ENCODE measurements around the gene CD68.

Gene CD68

GRCh38 chr17:7583253-7584109 is 4.0 kb downstream of the CD68 start, which contains the start of gene MPDU1:
Gene MPDU1, plus strand, starts transcription at chr17:7583852. Its CDS starts 11 bp downstream, at chr17:7583863.
- ChIA-PET CTCF (interaction anchor here (0.7 to 1.8 kb wide), 7 partner anchors 10 to 288 kb away, joined by 3 to 6 read pairs (median 4); partner anchors contain the start of genes SENP3 and WRAP53), POLR2A (interaction anchor here (0.7 to 2.8 kb wide), 7 partner anchors 9 to 590 kb away, joined by 3 to 32 read pairs (median 6); partner anchors contain the start of genes FXR2, SAT2, TMEM256 and TP53)
- TF ChIP-seq, protein P1, sequence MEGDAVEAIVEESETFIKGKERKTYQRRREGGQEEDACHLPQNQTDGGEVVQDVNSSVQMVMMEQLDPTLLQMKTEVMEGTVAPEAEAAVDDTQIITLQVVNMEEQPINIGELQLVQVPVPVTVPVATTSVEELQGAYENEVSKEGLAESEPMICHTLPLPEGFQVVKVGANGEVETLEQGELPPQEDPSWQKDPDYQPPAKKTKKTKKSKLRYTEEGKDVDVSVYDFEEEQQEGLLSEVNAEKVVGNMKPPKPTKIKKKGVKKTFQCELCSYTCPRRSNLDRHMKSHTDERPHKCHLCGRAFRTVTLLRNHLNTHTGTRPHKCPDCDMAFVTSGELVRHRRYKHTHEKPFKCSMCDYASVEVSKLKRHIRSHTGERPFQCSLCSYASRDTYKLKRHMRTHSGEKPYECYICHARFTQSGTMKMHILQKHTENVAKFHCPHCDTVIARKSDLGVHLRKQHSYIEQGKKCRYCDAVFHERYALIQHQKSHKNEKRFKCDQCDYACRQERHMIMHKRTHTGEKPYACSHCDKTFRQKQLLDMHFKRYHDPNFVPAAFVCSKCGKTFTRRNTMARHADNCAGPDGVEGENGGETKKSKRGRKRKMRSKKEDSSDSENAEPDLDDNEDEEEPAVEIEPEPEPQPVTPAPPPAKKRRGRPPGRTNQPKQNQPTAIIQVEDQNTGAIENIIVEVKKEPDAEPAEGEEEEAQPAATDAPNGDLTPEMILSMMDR (IDR thresholded peaks at IDR 0.05; ENCODE audit: control extremely low read depth, extremely low read depth, low read depth, missing control alignments): no peak
- DNase-seq (ENCODE audit: extremely low spot score): peak; percentile 90

DNA sequence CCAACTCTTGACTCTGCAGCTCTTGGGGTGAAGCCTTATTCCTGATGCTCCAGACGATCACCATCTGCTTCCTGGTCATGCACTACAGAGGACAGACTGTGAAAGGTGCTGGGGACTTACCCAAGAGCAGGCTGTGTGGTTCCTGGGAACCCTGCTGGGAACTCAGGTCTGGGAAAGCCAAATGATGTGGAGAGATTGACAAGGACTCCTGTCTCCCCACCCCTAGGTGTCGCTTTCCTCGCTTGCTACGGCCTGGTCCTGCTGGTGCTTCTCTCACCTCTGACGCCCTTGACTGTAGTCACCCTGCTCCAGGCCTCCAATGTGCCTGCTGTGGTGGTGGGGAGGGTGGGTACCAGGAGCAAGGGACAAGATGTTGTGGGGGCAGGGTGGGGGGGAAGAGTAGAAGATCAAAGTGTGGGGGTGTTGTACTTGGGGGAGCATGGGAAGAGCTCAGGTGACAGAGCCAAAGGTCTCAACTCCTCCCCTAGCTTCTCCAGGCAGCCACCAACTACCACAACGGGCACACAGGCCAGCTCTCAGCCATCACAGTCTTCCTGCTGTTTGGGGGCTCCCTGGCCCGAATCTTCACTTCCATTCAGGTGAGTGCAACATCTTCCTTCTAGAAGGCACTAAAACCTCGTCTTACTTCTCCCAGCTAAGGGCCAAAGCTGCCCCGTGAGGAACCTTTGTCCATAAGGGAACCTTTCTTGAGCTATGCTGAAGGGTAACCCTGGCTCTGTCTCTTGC is 7.4 kb downstream of the CD68 start:
- CTCF ChIA-PET: interaction anchor here (0.7 to 1.5 kb wide), 3 partner anchors 8 to 72 kb away, joined by 3 to 4 read pairs (median 3); no protein-coding TSS in a partner anchor
- no peak for DNase-seq (ENCODE audit: extremely low spot score)
- POLR2A ChIA-PET: interaction anchor here (0.5 kb wide), 1 partner anchor 326 kb away, joined by 6 read pairs; no protein-coding TSS in a partner anchor
- TF ChIP-seq, protein P1 (IDR thresholded peaks at IDR 0.05; ENCODE audit: control extremely low read depth, extremely low read depth, low read depth, missing control alignments): no peak

DNA sequence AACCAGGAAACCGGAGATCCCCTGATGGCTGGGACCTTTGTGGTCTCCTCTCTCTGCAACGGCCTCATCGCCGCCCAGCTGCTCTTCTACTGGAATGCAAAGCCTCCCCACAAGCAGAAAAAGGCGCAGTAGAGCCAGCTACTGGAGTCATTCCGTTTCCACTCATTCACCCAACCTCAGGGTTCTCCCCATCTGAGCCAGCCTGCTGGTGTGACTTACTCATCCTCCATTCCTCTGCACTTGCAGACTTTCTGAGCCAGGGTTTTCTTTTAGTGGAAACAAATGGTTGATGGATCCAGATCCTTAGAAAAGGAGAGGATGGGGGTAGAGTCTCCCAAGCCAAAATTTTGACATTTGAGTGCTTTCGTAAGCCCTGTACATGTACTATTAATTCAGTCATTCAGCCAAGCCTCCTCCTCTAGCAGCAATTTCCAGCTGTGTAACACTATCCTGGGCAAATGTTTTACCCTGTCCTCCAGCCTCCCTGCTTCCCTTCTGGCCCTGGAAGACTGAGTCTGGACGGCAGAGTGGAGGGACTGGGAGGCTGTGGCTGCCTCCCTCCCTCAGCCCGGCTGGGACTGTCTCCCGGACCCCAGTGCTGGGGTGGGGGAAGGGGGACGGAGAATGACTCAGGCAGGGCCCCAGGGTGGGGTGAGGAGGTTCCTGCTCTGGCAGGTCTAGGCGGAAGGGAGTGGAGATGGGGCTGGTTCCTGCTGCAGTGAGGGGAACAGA is 8.1 kb downstream of the CD68 start:
- no peak for DNase-seq (ENCODE audit: extremely low spot score)
- TF ChIP-seq, protein P1 (IDR thresholded peaks at IDR 0.05; ENCODE audit: control extremely low read depth, extremely low read depth, low read depth, missing control alignments): no peak
- ChIA-PET CTCF (interaction anchor here (0.7 to 2.2 kb wide), 3 partner anchors 27 to 72 kb away, joined by 3 to 11 read pairs (median 3); no protein-coding TSS in a partner anchor), POLR2A (no interaction called here)

DNA sequence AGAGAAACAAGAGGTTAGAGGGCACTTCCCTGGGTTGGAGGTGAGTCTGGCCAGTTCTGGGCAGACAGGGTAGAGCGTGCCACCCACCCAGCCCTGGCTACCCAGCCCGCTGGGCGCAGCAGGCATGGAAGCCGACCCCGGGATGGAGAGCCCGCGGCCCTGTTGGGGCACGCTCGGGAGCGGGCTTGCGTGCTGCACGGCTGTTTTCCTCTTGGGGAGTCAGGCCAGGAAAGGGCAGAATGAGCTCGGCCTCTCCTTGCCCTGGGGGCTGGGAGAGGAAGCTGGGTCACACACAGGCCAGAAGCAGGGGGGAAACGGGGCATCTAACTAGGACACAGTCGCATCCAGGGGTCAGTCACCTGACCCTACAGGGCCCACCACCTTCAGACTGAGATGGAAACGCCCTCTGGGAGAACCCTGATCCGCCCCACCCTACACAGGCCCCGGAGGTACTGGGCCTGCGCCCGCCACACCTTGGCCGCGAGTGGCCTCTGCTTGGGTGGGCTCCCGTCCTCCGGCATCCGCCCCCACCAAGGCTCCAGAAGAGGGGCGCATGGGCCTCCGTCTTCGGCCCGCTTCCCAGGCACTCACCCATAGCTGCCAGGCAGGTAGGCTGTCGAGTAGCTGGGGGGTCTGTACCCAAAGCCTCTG is 9.2 kb downstream of the CD68 start:
- TF ChIP-seq, protein P1 (IDR thresholded peaks at IDR 0.05; ENCODE audit: control extremely low read depth, extremely low read depth, low read depth, missing control alignments): no peak
- ChIA-PET POLR2A (interaction anchor here (1.1 to 1.2 kb wide), 3 partner anchors 13 to 99 kb away, joined by 4 to 5 read pairs (median 4); partner anchors contain the start of genes SAT2 and TP53), CTCF (interaction anchor here (0.5 to 2.6 kb wide), 25 partner anchors 9 to 292 kb away, joined by 3 to 17 read pairs (median 4); partner anchors contain the start of genes ACAP1, CD68, FXR2 and TMEM256)
- no peak for DNase-seq (ENCODE audit: extremely low spot score)

- TF ChIP-seq, protein P1 (IDR thresholded peaks at IDR 0.05; ENCODE audit: control extremely low read depth, extremely low read depth, low read depth, missing control alignments): peak; percentile 80
- peak; percentile 85 for DNase-seq (ENCODE audit: extremely low spot score)
- CTCF ChIA-PET: interaction anchor here (0.5 to 2.6 kb wide), 26 partner anchors 10 to 293 kb away, joined by 3 to 17 read pairs (median 4); partner anchors contain the start of genes ACAP1, CD68, FXR2 and SAT2
- POLR2A ChIA-PET: interaction anchor here (1.1 to 1.2 kb wide), 3 partner anchors 13 to 98 kb away, joined by 4 to 5 read pairs (median 4); partner anchors contain the start of genes SAT2 and TP53
Observed at GRCh38 chr17:7589204-7589868, 9.9 kb downstream of the CD68 start.
